Prostate gland (tissue), 2 donors: ENCODE measurements around the gene PPP1R2B. TPM values are rescaled to one million over a fixed set of nuclear protein-coding genes. Genes with fewer than 3 reads are reported as not detected.

Experiments used
- DNase-seq: peaks from one replicate; pipeline ENCODE4 v3.0.0-alpha.2; 2019; ENCODE audit warnings: low spot score
- H3K27ac ChIP-seq, 2 donors: fragments of 200-600 bp; sonication (generic); 2 replicates each; pipeline ENCODE4 v1.5.1; 2017 to 2019
- H3K27me3 ChIP-seq: fragments of 200-600 bp; sonication (generic); replicated peaks from 2 replicates; pipeline ENCODE4 v1.5.1; 2019; ENCODE audit not compliant: insufficient read depth
- H3K36me3 ChIP-seq, 2 donors: fragments of 200-600 bp; sonication (generic); 1 replicate in 1 of 2; 2 replicates in 1 of 2; pipeline versions ENCODE4 v1.5.1 to v1.8.1; 2017 to 2019
- H3K4me1 ChIP-seq: fragments of 200-600 bp; sonication (generic); replicated peaks from 2 replicates; pipeline ENCODE4 v1.5.1; 2019
- H3K4me3 ChIP-seq, 2 donors: fragments of 200-600 bp; sonication (generic); 2 replicates each; pipeline ENCODE4 v1.5.1; 2017 to 2019
- H3K9me3 ChIP-seq: fragments of 200-600 bp; sonication (generic); 2 replicates; pipeline ENCODE4 v1.5.1; 2017
- POLR2A ChIP-seq: fragments of 450-650 bp; IDR thresholded peaks from one replicate; pipeline ENCODE4 v1.6.1; 2016; ENCODE audit warnings: antibody characterized with exemption, mild to moderate bottlenecking
- POLR2AphosphoS5 ChIP-seq: sonication (generic); formaldehyde crosslinking; IDR thresholded peaks from one replicate; pipeline ENCODE4 v1.6.1; 2017; ENCODE audit warnings: antibody characterized with exemption
- WGBS: methylation state at CpG from one replicate; pipeline ENCODE4 v1.1.5; 2018; 5-methylcytosine and 5-hydroxymethylcytosine counted together
- intact Hi-C: fragments of 100-400 bp; cut with DNase I; formaldehyde crosslinking; loops from one replicate; pipeline ENCODE4 v1.14.2; 2022
- total RNA-seq, 2 donors: library from RNA; depleted of rRNA; stranded (reverse); fragments of >200 nt; gene quantifications; one replicate each; pipeline ENCODE4 v1.1.0, GENCODE V29; 2016
- TF ChIP-seq, protein P1 (sequence below), 4 experiments: fragments of 200-600 bp in 2 of 4; fragments of 450-650 bp in 2 of 4; sonication (generic) in 2 of 4; IDR thresholded peaks; 1 replicate in 3 of 4; 2 replicates in 1 of 4; pipeline ENCODE4 v1.5.1; 2016 to 2019; ENCODE audit warnings: antibody characterized with exemption in 4 of 4, mild to moderate bottlenecking in 2 of 4, moderate library complexity in 2 of 4

PPP1R2B gene
- total RNA-seq, 2 donors from 2014 or later = 1.4 TPM; not detected in 1

DNA sequence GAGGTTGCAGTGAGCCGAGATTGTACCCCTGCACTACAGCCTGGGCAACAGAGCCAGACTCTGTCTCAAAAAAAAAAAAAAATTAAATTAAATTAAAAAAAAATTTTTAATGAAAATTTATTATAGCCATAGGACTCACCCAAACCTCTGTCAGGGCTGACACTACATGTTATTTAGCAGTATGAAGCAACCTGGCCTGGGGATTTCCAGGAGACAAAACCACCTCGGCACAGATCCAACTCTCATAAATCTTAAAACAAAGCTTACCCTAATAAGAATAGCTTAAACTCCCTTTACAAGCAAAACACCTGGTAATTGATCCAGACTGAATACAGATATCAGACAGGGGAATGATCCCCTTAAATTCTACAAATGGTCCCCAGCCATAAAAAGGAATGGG lies 38.4 kb downstream of the PPP1R2B start:
- Histone ChIP-seq H3K27ac (no peak overlapping the region), H3K4me1 (no peaks in the 10 kb centered on the region), H3K36me3 (no peaks in the 10 kb centered on the region), H3K27me3 (no peaks in the 10 kb centered on the region), H3K4me3 (no peak overlapping the region), H3K9me3 (no peaks in the 10 kb centered on the region)
- DNase-seq = no peak
- intact Hi-C loops = no loop called here
- TF ChIP-seq POLR2AphosphoS5 = no peak
- TF ChIP-seq, protein P1, sequence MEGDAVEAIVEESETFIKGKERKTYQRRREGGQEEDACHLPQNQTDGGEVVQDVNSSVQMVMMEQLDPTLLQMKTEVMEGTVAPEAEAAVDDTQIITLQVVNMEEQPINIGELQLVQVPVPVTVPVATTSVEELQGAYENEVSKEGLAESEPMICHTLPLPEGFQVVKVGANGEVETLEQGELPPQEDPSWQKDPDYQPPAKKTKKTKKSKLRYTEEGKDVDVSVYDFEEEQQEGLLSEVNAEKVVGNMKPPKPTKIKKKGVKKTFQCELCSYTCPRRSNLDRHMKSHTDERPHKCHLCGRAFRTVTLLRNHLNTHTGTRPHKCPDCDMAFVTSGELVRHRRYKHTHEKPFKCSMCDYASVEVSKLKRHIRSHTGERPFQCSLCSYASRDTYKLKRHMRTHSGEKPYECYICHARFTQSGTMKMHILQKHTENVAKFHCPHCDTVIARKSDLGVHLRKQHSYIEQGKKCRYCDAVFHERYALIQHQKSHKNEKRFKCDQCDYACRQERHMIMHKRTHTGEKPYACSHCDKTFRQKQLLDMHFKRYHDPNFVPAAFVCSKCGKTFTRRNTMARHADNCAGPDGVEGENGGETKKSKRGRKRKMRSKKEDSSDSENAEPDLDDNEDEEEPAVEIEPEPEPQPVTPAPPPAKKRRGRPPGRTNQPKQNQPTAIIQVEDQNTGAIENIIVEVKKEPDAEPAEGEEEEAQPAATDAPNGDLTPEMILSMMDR (IDR thresholded peaks at IDR 0.05) = no peak
- no peak for TF ChIP-seq POLR2A
- WGBS = 50% methylated on average over 2 of the region's 2 CpGs

DNA sequence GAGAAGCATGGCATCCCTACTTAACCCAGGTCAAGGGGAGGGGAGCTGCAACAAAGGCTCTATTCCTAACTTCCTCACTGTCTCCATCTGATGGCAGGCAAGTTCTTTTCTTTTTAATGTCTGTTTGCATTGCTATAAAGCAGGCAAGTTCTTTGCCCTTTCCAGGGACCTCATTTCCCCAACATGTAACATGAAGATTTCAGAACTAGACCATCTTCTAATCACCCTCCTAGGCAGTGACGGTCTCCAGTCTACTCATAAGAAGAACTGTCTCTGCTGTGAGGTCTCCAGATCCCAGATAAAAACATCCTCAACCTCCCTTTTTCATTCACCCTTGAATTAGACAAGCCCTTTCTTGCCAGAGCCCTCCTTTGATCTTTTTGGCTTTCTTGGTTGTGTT lies 42.1 kb downstream of the PPP1R2B start:
- Histone ChIP-seq H3K27ac (no peak overlapping the region), H3K4me3 (no peak overlapping the region), H3K4me1 (no peaks in the 10 kb centered on the region), H3K9me3 (no peaks in the 10 kb centered on the region), H3K36me3 (no peaks in the 10 kb centered on the region), H3K27me3 (no peaks in the 10 kb centered on the region)
- DNase-seq = no peak
- TF ChIP-seq, protein P1 (IDR thresholded peaks at IDR 0.05) = no peak
- no peak for TF ChIP-seq POLR2A
- no peak for TF ChIP-seq POLR2AphosphoS5
- 27% methylated on average over 1 of the region's 1 CpG for WGBS
- intact Hi-C loops = no loop called here

DNA sequence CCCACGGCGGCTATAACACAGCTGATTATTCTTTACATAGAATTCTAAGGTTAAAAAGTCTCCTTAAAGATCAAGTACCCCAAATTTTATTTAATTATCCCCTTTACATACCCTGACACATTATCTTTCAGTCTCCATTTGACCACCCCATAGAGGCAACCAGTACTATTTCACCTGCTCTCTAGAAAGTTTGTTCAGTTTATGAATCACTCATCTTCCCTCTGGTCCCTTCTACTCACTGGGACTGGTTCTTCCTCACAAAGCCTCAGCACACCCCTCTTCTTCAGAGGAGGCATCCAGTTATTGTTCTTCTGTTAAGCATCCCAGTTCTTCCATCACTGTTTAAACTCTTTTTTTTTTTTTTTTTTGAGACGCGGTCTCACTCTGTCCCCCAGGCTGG lies 42.8 kb downstream of the PPP1R2B start:
- H3K9me3 ChIP-seq = no peaks in the 10 kb centered on the region

DNA sequence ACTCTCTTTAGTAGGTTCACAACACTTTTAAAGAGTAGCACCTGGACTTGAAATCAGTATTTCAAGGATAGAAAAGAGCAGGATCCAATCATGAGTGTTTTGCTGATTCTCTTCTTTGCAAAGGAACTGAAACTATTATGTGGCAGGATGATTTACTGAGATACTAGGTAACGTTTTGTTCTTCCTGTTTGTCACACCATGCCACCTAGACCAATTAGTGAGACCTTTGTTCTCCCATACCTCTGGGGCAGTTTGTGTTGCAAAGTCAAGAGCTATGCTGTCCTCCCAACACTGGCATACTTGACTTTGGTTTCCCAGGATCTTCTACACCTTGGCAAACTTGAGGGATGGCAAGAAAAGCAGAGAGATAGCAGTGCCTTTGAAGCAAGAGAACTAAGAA lies 43.4 kb downstream of the PPP1R2B start:
- no peak overlapping the region for H3K4me3 ChIP-seq
- H3K4me1 ChIP-seq = no peaks in the 10 kb centered on the region
- no peaks in the 10 kb centered on the region for H3K27me3 ChIP-seq
- no peaks in the 10 kb centered on the region for H3K36me3 ChIP-seq
- TF ChIP-seq POLR2A (no peak), POLR2AphosphoS5 (no peak)
- TF ChIP-seq, protein P1 (IDR thresholded peaks at IDR 0.05) = no peak
- no peak overlapping the region for H3K27ac ChIP-seq
- H3K9me3 ChIP-seq = no peaks in the 10 kb centered on the region
- DNase-seq = no peak
- intact Hi-C loops = no loop called here
- 64% methylated on average over 1 of the region's 1 CpG for WGBS

More for the DNA sequence above, 42.8 kb downstream of the PPP1R2B start:
- DNase-seq = no peak
- no peaks in the 10 kb centered on the region for H3K4me1 ChIP-seq
- 70% methylated on average over 4 of the region's 4 CpGs for WGBS
- H3K36me3 ChIP-seq = no peaks in the 10 kb centered on the region
- no peak overlapping the region for H3K4me3 ChIP-seq
- intact Hi-C loops = no loop called here
- no peak overlapping the region for H3K27ac ChIP-seq
- H3K27me3 ChIP-seq = no peaks in the 10 kb centered on the region
- TF ChIP-seq, protein P1 (IDR thresholded peaks at IDR 0.05) = no peak
- TF ChIP-seq POLR2AphosphoS5 = no peak
- TF ChIP-seq POLR2A = no peak

DNA sequence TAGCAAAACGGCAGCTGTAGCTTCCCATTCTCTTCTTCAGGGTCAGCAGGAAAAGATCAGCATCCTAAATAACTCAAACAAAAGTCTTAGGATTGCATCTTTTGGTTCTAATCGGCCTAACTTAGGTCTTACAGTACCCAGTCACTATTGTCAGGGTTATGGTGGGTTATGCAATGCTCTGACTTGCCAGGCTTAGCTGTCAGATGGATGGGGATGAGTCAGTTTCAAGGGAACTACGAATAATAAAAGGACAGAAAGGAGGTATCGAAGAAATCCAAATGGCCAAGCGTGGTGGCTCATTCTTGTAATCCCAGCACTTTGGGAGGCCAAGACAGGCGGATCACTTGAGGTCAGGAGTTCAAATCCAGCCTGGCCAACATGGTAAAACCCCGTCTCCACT lies 46.5 kb downstream of the PPP1R2B start:
- no peaks in the 10 kb centered on the region for H3K27me3 ChIP-seq
- 88% methylated on average over 7 of the region's 7 CpGs for WGBS
- H3K4me1 ChIP-seq = no peaks in the 10 kb centered on the region
- intact Hi-C loops = no loop called here
- no peaks in the 10 kb centered on the region for H3K9me3 ChIP-seq
- no peak overlapping the region for H3K27ac ChIP-seq
- H3K36me3 ChIP-seq = no peaks in the 10 kb centered on the region
- no peak overlapping the region for H3K4me3 ChIP-seq
- TF ChIP-seq, protein P1 (IDR thresholded peaks at IDR 0.05) = no peak
- TF ChIP-seq POLR2AphosphoS5 = no peak
- TF ChIP-seq POLR2A = no peak
- no peak for DNase-seq
